SJCRH30 (cell line): ENCODE results near the gene EHBP1. TPM values are rescaled to one million over a fixed set of nuclear protein-coding genes. Genes with fewer than 3 reads are reported as not detected.
"Not testable (repeated sequence)": the region's sequence is repeated elsewhere in the genome, so short reads cannot be mapped to it uniquely, and the experiment has no call there.

Experiments
- DNase-seq, 2 experiments: peaks; one replicate each; pipeline ENCODE4 v3.0.0-alpha.2; 2015 to 2020
- H3K27ac ChIP-seq: fragments of 250-450 bp; sonication (Bioruptor Pico); 2 replicates; pipeline ENCODE4 v1.5.1; 2020; ENCODE audit warnings: mild to moderate bottlenecking, moderate library complexity
- H3K27me3 ChIP-seq: fragments of 250-450 bp; sonication (Bioruptor Pico); 2 replicates; pipeline ENCODE4 v1.5.1; 2020; ENCODE audit warnings: mild to moderate bottlenecking, moderate library complexity
- H3K36me3 ChIP-seq: fragments of 250-450 bp; sonication (Bioruptor Pico); 2 replicates; pipeline ENCODE4 v1.5.1; 2020; ENCODE audit warnings: mild to moderate bottlenecking, moderate library complexity
- H3K4me1 ChIP-seq: fragments of 250-450 bp; sonication (Bioruptor Pico); 2 replicates; pipeline ENCODE4 v1.5.1; 2020; ENCODE audit warnings: mild to moderate bottlenecking, moderate library complexity
- H3K4me3 ChIP-seq: fragments of 250-450 bp; sonication (Bioruptor Pico); 2 replicates; pipeline ENCODE4 v1.5.1; 2020; ENCODE audit warnings: mild to moderate bottlenecking, moderate library complexity
- H3K9me3 ChIP-seq: fragments of 250-450 bp; sonication (Bioruptor Pico); replicated peaks from 2 replicates; pipeline ENCODE4 v1.5.1; 2020; ENCODE audit warnings: mild to moderate bottlenecking, moderate library complexity
- total RNA-seq: library from RNA; depleted of rRNA; stranded (reverse); fragments of >200 nt; shearing (Covaris generic); gene quantifications from 2 replicates; pipeline ENCODE4 v1.2.3, GENCODE V29; 2014

EHBP1 gene
- total RNA-seq, 1 experiment from 2014 or later: 32.7 TPM

DNA sequence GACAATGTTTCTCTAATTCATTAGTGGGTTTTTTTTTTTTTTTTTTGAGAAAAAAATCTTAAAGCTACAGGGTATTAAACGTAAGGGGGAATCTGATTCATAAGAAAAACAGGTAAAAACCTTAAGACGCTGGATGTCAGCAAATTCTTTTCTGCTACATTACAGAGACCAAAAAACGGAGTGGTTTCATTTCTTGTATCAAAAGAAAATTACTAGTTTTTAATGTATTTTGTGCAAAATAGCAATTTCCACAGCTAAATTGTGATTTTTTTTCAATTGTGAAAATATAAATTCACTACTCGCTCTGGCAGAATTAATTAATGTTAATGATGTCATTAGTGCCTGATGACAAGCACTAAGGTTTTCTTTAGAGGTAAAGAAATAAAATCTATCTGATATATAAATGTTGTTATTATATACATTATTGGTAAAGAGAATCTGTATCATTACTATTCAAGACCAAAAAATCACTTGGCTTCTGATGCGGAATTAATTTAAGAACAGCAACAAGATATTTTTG is 355.0 kb downstream of the EHBP1 start:
- H3K27me3 ChIP-seq: no peaks in the 10 kb centered on the region
- H3K27ac ChIP-seq: no peak overlapping the region

DNA sequence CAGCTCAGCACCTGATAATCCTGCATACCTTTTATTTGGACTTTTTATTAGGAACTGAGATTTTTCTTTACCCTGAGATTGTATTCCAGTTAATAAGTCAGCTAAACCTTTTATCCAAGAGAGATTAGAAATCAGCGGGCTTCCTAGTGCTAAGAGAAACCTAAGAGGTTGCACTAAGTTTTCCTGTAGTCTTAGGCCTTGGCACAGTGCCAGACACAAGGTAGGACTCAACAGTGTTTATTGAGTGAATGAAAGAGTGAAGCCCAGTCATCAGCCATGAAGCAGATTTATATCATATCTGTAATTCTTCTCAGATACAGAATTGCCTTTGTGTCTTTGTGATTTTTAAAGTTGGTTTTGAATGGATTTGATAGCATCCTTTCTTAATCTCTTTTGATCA is 358.7 kb downstream of the EHBP1 start:
- Histone ChIP-seq H3K27me3 (no peaks in the 10 kb centered on the region), H3K36me3 (no peaks in the 10 kb centered on the region), H3K9me3 (no peaks in the 10 kb centered on the region), H3K4me3 (no peak overlapping the region), H3K27ac (no peak overlapping the region), H3K4me1 (no peaks in the 10 kb centered on the region)
- peak in 1 of 2 experiments; percentile 54 for DNase-seq

More for the DNA sequence above, 355.0 kb downstream of the EHBP1 start:
- H3K4me1 ChIP-seq: no peaks in the 10 kb centered on the region
- DNase-seq: no peak
- H3K4me3 ChIP-seq: no peak overlapping the region
- H3K9me3 ChIP-seq: no peaks in the 10 kb centered on the region
- H3K36me3 ChIP-seq: peaks cover 20% of the 10 kb centered on the region

DNA sequence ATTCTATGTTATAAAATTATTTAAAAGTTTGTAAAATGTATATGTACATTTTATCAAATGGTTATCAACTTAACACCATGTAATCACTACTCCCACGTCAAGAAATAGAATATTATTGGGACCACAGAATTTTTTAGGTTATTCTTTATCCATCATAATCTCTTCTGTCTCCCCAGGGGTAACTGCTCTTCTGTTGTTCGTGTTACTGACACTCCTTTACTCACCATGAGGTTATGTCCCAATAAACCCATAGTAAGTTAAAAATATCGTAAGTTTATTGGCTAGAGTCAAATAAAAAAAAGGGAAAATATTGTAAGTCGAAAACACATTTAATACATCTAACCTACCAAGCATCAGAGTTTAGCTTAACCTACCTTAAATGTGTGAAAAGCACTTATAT is 359.1 kb downstream of the EHBP1 start:
- Histone ChIP-seq H3K4me3 (no peak overlapping the region), H3K27ac (no peak overlapping the region), H3K27me3 (no peaks in the 10 kb centered on the region), H3K4me1 (no peaks in the 10 kb centered on the region), H3K9me3 (no peaks in the 10 kb centered on the region), H3K36me3 (no peaks in the 10 kb centered on the region)
- DNase-seq: no peak

DNA sequence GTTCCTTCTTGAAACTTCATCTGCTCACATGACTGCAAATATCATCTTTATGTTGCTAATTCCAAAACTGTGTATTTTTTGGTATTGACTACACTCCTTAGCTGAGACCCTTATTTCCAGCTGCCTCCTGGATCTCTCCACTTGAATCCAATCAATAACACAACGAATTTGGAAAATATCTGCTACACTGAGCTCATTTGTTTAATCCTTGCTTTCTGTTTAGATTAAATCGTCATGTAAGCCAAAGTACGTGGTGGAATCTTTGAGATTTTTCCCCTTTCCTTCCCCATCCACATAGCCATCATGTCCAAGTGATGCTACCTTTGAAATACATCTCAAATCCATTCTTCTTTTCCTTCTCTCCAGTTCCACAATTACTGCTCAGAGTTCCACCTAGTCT is 360.8 kb downstream of the EHBP1 start:
- H3K27ac ChIP-seq: no peak overlapping the region
- H3K27me3 ChIP-seq: no peaks in the 10 kb centered on the region
- DNase-seq: no peak
- H3K4me3 ChIP-seq: no peak overlapping the region
- H3K36me3 ChIP-seq: no peaks in the 10 kb centered on the region
- no peaks in the 10 kb centered on the region for H3K4me1 ChIP-seq
- no peaks in the 10 kb centered on the region for H3K9me3 ChIP-seq

DNA sequence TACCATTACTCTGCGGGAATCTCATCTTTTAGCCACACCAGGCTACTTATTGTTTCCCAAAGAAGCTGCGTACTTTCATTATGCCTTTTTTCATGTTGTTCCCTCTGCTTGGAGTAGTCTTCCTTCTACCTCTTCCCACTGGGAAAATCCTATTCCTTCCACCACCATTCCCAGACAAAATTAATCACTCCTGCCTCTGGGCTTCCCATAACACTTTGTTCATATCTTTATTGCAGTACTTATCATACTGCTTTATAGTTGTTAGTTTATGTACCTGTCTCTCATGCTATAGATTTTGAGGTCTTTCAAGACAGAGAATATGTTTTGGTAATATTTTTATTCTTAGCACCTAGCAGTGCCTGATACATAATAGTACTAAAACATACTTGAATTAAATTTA is 361.3 kb downstream of the EHBP1 start:
- H3K4me1 ChIP-seq: no peaks in the 10 kb centered on the region
- DNase-seq: no peak
- no peaks in the 10 kb centered on the region for H3K27me3 ChIP-seq
- H3K27ac ChIP-seq: no peak overlapping the region
- H3K9me3 ChIP-seq: no peaks in the 10 kb centered on the region
- no peak overlapping the region for H3K4me3 ChIP-seq
- H3K36me3 ChIP-seq: no peaks in the 10 kb centered on the region

DNA sequence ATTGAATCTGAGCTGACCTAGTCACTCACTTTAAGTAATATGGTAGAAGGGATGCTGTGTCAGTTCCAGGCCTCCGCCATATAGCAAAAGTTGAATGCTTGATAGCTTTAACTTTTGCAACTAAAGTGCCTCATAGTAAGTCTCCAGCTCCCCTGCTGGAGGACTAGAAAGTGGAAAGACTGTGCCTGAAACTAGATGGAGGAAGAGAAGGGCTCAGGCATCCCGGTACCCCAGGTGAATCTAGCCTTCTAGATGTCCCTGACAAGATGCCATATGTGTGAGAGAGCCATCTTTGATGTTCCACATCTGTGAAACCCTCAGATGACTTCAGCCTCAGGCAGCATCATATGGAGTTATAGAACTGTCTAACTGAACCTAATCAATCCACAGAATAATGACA is 366.2 kb downstream of the EHBP1 start:
- Histone ChIP-seq H3K9me3 (no peaks in the 10 kb centered on the region), H3K36me3 (no peaks in the 10 kb centered on the region), H3K4me1 (no peaks in the 10 kb centered on the region), H3K27ac (no peak overlapping the region), H3K4me3 (no peak overlapping the region), H3K27me3 (no peaks in the 10 kb centered on the region)
- DNase-seq: no peak

DNA sequence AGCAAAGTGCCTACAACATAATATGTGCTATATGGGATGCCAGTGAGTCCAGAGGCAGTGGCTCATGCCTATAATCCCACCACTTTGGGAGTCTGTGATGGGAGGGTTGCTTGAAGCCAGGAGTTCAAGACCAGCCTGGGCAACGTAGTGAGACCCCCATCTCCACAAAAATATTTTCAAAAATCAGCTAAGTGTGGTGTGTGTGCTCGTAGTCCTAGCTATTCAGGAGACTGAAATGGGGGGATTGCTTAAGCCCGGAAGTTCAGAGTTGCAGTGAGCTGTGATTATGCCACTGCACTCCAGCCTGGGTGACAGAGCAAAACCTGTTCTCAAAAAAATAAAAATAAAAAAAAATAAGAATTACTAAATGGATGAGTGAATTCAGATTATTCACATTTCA is 368.5 kb downstream of the EHBP1 start:
- Histone ChIP-seq H3K27me3 (no peaks in the 10 kb centered on the region), H3K27ac (no peak overlapping the region), H3K9me3 (no peaks in the 10 kb centered on the region), H3K36me3 (no peaks in the 10 kb centered on the region), H3K4me3 (no peak overlapping the region), H3K4me1 (no peaks in the 10 kb centered on the region)
- no peak for DNase-seq

DNA sequence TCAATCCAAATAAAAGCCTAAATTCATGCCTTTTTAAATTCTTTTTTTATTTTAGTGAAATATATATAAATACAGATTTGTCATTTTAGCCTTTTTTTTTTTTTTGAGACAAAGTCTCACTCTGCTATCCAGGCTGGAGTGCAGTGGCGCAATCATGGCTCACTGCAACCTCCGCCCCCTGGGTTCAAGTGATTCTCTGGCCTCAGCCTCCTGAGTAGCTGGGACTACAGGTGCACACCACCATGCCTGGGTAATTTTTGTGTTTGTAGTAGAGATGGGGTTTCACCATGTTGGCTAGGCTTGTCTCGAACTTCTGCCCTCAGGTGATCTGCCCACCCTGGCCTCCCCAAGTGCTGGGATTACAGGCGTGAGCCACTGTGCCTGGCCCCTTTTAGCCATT is 368.9 kb downstream of the EHBP1 start:
- H3K4me3 ChIP-seq, H3K27ac ChIP-seq, H3K4me1 ChIP-seq, DNase-seq, H3K36me3 ChIP-seq, H3K9me3 ChIP-seq, H3K27me3 ChIP-seq: not testable (repeated sequence)

DNA sequence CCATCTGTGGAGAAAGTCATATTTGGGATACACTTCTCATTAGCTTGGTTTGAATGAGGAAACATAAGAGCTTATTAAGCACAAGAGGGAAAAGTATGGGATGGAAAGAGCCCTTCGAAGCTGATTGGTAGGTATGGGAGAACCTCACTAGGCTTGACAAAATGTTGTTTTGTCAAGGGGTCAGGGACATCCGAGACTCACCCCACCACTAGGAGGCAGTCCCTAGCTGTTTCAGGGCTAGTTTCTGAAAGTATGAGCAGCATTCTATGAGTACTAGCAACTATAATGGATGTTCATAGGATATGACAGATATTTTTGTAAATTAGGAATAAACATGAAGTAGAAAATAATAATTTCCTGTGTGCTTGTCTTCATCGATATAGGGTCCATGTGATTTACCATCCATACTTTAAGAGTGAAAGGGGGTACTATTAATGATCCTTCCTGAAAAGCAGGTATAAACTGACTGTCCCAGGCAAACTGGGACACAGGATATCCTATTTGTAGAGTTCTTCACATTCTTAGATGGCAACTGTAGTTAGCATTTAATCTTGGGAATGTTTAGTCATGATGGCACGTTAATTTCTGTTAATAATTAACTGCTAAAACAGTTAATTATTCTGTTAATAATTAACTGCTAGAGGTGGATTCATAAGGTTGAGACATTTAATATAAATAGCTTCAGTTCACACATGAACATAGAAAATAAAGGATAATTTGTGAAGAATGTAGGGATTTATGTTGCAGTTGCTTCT is 373.5 kb downstream of the EHBP1 start:
- no peaks in the 10 kb centered on the region for H3K9me3 ChIP-seq
- peak in 1 of 2 experiments; percentile 58 for DNase-seq
- no peak overlapping the region for H3K4me3 ChIP-seq
- no peak overlapping the region for H3K27ac ChIP-seq
- H3K4me1 ChIP-seq: no peaks in the 10 kb centered on the region
- no peaks in the 10 kb centered on the region for H3K27me3 ChIP-seq
- no peaks in the 10 kb centered on the region for H3K36me3 ChIP-seq

DNA sequence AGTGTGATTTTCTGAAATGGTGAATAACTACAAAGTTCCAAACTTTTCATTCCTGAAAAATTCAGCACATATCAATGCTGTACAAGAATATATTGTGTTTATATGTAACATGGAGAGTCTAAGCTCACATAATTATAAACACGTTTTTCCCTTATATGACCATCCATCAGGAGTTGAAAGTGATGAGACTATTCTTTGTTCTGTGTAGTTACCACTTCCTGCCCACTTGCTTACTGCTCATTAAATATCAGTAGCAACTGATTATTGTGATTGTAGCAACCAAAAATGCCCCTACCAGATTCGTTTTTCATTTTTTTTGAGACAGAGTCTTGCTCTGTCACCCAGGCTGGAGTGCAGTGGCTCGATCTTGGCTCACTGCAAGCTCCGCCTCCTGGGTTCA is 375.9 kb downstream of the EHBP1 start:
- Histone ChIP-seq H3K4me1 (no peaks in the 10 kb centered on the region), H3K4me3 (no peak overlapping the region), H3K27me3 (no peaks in the 10 kb centered on the region)

DNA sequence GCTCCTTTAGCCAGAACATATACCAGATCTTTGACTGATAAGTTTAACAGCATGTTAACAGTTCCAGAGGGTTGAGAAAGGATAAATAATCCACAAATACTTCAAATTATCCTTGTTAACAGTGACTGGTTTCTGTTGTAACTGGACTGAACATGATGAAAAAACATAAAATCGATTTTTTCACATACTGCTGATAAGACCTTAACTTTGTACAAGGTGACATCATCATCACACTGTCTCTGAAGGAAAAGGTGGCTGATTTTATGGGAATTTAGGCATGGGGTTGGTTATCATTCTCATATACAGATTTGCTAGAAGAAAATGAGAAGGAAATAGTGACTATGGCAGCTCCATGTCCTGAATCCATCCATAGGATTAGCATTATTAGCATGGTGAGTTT is 381.2 kb downstream of the EHBP1 start:
- Histone ChIP-seq H3K4me3 (no peak overlapping the region), H3K27ac (no peak overlapping the region), H3K9me3 (no peaks in the 10 kb centered on the region; the same call in 1 of the 2 replicates), H3K27me3 (no peaks in the 10 kb centered on the region), H3K4me1 (no peaks in the 10 kb centered on the region), H3K36me3 (no peaks in the 10 kb centered on the region)
- no peak for DNase-seq

More for the DNA sequence above, 375.9 kb downstream of the EHBP1 start:
- Histone ChIP-seq H3K9me3 (no peaks in the 10 kb centered on the region), H3K36me3 (no peaks in the 10 kb centered on the region), H3K27ac (no peak overlapping the region)
- no peak for DNase-seq

DNA sequence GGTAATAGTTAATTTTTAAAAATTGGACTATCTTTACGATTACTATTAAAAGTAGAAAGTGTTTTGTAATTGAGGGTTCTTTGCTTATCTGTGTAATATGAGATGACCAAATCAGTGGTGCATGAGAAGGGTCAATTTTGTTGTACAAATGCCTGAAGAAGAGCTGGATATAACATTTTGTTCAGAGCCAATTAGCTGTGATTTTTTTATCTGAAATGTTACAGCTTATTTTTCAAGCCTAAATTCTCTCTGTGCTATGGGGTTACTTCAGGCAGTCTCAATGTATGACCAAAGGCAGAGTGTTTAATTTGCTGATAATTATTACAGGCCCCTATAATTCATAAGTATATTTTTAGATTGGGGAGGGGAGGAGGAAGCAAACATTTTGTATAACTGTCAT is 386.9 kb downstream of the EHBP1 start:
- no peak overlapping the region for H3K4me3 ChIP-seq
- H3K36me3 ChIP-seq: no peaks in the 10 kb centered on the region
- H3K27me3 ChIP-seq: no peaks in the 10 kb centered on the region
- H3K4me1 ChIP-seq: no peaks in the 10 kb centered on the region
- no peaks in the 10 kb centered on the region; the same call in 1 of the 2 replicates for H3K9me3 ChIP-seq
- DNase-seq: no peak
- H3K27ac ChIP-seq: no peak overlapping the region

DNA sequence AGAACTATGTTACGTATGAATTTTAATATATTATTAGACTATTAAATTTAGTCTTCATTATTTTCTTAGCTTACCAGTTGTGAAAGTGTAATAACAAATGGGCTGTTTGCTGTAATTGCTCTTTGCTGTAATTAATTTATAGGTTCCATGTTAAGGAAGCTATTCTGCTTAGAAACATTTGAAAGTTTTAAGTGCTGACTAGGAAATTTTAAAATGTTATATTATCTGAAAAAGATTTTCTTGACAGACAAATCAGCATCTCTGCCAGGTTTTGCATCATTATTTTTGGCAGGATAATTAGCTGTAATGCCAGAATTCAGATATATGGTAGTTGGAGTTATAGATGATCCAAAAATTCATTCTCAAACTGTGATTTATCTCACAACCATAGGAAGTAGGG is 387.3 kb downstream of the EHBP1 start:
- no peak for DNase-seq
- Histone ChIP-seq H3K9me3 (no peaks in the 10 kb centered on the region; the same call in 1 of the 2 replicates), H3K27ac (no peak overlapping the region), H3K4me3 (no peak overlapping the region), H3K36me3 (no peaks in the 10 kb centered on the region), H3K4me1 (no peaks in the 10 kb centered on the region), H3K27me3 (no peaks in the 10 kb centered on the region)

DNA sequence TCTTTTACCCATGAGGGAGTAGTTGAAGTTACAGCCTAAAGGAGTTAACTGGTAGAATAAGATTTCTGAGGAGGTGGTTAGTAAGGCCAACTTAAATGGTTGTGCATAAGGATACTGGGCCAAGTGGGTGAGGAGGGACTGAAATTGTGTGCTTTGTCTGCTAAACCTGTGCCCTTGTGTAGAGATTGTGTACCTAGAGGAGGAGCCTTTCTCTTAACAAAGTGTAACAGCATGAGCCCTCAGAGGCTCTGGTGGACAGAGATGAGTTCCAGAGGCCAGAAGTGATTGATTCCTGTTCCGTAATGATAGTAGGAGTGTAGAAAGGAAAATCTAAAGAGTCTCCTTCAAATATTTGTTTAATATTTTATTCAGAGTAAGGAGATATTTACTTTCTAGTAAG is 388.0 kb downstream of the EHBP1 start:
- Histone ChIP-seq H3K36me3 (no peaks in the 10 kb centered on the region), H3K4me3 (no peak overlapping the region), H3K27me3 (no peaks in the 10 kb centered on the region), H3K27ac (no peak overlapping the region), H3K9me3 (no peaks in the 10 kb centered on the region; the same call in 1 of the 2 replicates), H3K4me1 (no peaks in the 10 kb centered on the region)
- DNase-seq: no peak
